HL-60/S4 treated with retinoic acid at 250 ng/mL for 4 days and 3 days (cell line): ENCODE measurements around the gene TBXT.
"Not testable (repeated sequence)": the region's sequence is repeated elsewhere in the genome, so short reads cannot be mapped to it uniquely, and the experiment has no call there.

ENCODE experiments used
- in situ Hi-C: fragments of 300-500 bp; cut with MboI; formaldehyde crosslinking; loops from 2 replicates; pipeline ENCODE4 v1.7.0; 2022; ENCODE audit warnings: low sequenced_read_pairs

Gene TBXT

DNA sequence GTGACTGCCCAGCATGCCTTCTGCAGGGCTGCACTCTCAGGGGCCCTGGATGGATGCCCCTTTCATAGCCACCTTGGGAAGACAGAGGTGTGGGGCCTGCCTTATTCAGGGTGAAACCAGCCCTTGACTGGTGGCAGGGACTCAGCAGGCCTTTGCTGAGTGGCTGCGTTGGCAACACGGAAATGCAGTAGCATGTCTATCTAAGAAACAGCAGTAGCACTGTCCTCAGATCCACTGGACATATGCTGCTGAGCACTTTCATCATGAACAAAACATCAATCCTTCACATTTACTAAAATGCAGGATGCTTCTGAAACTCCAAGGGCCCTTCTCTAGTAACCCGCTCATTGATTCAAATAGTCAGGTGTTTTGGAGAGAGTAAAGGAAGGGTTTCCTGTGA is 4.9 kb upstream of the TBXT start:
- in situ Hi-C loops = no loop called here

DNA sequence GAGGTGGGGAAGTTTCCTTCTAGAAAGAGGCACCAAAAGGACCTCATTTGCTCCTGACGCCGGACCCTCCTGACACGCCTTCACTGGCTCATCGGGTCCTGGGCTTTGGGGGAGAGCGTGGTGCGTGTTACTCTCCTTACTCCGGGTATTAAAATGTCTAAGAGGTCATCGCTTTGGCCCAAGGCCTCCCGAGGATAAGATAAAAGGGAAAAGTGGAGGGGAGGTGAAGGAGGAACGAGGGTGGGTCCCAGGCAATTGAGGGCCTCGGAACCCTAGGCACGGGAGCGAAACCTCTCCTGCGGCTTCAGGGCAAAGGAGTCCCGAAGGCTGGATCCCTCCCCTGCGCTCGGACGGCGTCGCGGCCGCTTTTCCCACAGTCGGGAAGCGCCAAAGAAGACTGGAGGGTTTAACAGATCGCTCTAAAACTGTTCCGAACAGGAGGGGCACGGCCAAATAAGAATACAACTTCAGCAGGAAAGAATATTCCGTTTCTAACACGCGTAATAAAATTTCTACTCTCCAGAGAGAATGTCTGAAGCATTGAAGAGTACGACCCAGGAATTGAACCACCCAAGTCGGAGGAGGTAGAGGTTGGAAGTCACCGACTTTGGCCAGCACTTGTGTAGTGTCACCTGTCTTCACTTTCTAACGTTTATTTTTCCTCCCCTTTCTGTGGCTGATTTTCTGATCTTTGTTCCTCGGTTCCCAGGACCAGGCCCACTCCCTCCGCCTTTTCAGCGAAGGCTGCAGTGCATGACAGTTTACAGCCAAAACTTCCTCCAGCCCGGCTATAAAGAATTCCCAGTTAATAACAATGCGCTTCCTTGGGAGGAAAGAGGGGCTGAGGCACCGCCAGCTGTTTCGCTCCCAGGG is 2.1 kb upstream of the TBXT start:
- in situ Hi-C loops = no loop called here

DNA sequence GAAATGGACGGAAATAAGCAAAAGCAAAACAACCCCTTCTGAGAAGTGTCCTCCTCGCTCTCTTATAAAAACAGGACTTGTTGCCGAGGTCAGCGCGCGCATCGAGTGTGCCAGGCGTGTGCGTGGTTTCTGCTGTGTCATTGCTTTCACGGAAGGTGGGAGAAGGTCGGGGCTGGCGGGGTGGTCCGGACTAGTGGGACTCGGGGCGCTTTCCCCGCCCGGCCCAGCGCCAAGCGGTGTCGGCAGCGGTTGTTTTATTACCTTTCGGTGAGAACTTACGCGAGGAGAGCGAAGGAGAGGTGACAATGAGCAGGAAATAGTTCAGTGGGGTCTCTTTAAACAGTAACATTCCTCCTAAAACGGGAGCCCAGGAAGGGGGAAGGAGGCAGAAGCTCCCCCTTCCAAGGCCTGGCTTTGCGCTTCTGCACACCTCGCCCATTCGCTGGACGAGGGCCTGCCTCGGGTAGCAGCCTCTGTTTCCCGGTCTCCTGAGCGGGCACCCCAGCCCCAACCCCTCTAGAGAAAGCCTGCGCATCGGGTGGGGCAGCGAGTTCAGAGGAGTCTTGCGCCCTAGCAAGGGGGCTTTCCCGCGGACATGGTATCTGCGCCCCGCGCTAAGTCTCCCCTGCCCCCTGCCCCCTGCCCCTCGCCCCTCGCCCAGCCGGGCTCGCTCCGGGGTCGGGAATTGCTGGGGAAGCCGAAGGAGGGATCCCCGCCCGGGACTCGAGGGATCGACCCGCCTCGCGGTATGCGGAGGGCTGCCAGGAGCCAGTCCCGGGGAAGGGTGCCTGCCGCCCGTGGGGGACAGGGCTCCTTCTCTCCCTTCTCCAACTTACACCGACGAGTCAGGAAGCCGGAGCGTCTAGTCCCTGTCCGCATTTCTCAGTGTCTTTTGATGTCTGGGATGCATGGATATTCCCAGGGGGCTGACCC is 1.2 kb upstream of the TBXT start:
- in situ Hi-C loops = no loop called here

DNA sequence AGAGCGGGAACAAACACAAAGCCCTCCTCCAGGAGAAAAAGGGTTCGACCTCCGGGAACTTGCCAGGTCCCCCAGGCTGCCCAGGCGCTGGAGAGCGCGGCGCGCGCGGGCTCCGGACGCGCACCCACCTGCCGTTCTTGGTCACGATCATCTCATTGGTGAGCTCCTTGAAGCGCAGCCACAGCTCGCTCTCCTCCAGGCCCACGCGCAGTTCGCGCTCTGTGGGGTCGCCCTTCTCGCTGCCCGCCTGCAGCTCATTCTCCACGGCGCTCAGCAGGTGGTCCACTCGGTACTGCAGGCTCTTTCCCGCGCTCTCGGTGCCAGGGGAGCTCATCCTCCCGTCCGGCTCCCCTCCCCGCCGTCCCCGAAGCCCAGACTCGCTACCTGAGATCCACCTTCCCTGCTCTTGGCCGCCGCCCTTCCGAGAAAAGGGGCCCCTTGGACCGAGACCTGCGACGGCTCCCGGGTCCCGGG is 356 bp downstream of the TBXT start:
- in situ Hi-C loops = no loop called here

DNA sequence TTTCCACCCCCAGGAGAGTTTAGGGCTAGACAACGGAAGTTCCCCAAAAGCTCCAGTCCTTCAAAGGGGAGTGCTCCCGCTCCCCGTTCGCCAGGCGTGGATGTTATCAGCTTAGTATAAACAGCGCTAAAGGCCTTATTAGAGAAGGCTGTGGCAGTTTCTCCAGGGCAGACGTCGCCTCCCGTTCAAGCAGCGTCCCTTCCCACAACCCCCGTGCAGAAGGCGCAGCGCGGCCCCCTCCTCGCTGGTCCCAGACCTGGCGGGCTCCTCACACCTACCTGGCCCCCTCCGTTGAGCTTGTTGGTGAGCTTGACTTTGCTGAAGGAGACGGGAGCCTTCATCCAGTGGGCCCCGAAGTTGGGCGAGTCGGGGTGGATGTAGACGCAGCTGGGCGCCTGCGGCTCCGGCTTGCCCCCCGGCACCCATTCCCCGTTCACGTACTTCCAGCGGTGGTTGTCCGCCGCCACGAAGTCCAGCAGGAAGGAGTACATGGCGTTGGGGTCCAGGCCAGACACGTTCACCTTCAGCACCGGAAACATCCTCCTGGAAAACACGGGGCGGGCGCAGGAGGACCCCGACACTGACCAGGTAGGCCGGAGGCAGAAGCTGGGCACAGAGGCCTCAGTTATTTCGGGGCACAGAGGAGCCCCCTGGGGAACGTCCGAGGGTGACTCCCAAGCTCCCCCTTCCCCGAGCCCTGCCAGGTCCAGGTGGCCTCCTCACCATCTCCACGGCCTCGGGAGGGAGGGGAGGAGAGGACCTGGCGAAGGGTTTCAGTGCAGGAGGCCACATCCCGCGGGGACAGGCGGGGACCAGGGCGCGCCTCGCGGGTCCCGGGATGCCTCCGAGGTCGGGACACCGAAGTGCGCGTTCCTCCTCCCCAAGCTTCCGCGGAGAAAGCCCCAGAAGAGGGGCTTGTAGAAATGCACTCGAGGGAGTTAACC is 1.1 kb downstream of the TBXT start:
- in situ Hi-C loops = no loop called here

DNA sequence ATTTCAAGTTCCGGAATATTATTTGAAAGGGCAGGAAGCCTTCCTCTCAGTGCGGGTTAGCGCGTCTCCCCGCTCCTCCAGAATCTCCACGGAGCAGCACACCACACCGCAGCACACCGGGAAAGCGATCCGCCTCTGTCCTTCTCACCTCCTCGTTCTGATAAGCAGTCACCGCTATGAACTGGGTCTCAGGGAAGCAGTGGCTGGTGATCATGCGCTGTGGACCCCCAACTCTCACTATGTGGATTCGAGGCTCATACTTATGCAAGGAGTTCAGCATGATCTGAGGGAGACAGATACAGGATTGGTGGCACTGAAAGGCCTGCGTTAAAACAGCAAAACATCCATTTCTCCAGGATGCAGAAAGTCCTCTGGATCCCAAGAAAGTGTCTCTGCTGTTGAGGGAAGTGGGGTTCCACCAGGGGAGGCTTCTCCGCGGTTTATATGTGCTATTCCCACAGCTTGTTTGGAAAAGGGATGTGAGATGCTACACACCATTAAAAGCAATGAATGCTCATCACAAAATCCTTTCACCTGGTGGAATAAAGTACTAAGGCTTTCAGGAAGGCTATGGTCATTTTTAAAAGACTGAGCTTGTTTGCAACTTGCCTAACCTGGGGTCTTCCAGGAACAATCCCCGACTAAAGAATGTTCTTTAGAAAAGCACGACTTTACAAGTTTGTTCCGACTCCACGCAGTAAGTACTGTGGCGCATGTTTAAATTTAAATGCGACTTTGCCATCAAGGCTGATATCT is 1.9 kb downstream of the TBXT start:
- in situ Hi-C loops = no loop called here

DNA sequence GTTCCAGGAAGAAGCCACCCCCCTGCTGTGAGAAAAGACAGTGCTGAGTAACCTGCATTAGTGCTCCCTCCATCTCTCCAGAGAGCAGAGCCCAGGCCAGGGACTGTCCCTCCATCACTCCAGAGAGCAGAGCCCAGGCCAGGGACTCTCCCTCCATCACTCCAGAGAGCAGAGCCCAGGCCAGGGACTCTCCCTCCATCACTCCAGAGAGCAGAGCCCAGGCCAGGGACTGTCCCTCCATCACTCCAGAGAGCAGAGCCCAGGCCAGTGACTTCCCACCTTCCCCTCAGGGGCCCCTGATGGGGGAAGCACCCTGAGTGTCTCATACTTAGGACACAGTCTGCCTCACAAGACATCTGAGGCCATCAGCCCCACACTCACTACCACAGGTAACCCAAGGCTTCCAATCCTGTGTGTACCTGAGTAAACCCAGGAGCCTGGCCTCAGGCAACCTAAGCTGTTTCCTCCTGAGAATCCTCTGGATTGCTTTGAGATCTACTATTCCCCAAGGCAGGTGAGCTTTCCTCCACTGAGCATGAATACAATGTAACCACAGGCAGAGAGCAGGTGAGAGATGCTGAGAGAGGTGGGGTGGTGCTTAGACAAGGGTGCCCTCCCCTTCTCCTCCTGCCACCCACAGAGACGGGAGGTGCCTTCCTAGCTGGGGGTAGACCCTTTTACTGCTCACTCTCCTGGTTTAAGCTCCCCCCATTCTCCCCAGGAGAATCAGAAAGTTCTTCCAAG is 4.9 kb downstream of the TBXT start:
- in situ Hi-C loops = no loop called here

DNA sequence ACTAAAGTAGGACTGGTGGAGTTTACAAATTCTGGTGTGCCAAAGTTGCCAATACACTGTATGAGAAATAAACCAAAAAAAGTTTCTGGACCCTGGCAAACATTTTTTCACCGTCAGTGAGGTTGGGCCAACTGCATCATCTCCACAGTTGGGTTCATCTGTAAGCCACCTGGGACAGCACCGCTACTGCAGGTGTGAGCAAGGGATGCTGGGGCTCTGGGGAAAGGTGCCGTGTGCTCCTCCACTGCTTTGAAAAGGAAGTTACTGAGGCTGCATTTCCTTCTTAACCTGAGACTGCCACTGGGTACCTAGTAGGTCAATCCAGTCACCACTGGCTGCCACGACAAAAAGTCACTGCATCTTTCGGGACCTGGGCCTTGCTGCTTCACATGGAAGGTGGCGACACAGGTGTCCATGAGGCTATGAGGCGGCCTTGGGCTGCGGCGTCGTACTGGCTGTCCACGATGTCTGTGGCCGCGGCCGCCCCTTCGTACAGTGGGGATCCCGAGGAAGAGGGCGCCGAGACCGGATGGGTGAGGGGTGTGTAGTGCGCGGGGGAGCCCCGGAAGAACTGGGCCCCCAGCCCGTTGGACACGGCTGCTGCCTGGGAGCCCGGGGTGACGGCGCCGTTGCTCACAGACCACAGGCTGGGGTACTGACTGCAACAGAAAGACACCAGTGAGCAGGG is 9.6 kb downstream of the TBXT start:
- in situ Hi-C loops = no loop called here

DNA sequence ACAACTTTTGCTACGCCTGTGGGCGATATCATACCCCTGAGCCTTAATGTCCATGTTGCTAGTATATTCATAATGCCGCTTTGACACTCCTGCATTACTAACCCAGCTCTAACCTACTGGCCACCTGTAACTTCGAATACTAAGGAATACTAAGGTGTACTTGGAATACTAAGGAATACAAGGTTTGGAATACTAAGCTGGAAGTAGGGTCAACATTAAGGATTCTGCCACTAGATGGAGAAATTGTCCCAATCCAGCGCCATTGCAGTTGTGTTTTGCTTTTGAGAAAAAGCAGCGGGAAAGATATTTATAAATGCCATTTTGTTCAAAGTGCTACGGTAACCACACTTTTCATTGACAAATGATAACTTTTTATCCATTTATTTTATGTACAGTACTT is 10.7 kb downstream of the TBXT start:
- in situ Hi-C loops = no loop called here

DNA sequence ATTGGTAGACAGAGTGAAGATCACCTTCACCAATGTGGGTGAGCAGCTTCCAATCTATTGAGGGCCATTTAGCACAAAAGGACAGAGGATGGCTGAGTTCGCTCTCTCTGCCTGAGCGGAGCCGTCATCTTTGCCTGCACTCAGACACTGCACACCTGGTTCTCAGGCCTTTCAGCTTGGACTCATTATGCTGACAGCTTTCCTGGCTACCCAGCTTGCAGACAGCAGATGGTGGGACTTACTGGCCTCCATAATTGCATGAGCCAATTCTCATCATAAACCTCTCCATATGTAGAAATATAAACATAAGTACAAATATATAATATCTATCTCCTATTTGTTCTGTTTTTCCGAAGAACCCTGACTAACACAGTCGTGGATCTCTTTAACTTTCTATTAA is 13.7 kb downstream of the TBXT start:
- in situ Hi-C loops = no loop called here

DNA sequence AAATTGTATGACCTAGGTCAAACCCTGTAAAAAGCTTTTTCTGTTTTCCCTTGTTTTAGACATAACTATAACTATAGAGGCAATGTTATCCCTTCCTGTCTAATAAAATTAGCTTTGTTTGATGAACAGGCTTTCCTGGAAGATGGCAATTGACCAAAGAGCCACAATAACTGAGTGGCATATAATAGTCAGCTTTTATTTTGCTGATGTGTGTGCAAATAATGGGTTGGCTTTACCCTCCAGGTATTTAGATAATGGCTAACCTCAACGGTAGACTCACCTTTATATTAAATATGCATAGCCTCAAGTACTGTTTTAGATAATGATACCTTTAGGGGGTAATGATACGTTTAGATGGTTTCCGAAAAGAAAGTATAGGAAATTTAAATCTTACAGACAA is 15.0 kb downstream of the TBXT start:
- in situ Hi-C loops = no loop called here

DNA sequence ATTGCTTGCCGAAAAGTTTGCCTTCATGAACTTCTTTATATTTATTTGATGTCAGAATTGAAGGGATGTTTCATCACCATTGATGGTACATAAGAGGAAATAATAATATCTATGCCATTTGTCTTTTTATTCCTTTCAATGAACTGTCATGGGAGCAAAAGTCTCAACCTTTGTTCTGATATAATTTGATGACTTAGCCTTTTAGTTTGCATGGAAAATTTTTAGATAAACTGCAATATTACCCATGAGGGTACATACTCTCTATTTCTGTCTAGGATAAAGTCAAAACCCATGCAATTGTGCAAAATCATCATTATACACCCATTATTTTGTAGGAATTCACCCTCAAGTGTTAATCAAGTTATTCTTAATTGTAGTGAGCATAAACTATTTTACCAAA is 15.9 kb downstream of the TBXT start:
- in situ Hi-C loops = no loop called here

DNA sequence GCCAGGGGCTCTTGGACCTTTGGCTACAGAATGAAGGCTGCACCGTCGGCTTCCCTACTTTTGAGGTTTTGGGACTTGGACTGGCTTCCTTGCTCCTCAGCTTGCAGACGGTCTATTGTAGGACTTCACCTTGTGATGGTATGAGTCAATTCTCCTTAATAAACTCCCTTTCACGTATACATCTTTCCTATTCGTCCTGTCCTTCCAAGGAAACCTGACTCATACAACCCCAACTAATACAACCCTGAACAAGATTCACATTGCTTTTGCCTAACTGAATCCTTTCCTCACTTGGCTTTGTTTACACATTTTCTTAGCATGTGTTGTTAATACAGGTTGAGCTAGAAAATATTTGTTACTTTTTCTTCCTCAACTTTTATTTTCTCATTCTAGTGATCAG is 21.9 kb downstream of the TBXT start:
- in situ Hi-C loops = no loop called here

DNA sequence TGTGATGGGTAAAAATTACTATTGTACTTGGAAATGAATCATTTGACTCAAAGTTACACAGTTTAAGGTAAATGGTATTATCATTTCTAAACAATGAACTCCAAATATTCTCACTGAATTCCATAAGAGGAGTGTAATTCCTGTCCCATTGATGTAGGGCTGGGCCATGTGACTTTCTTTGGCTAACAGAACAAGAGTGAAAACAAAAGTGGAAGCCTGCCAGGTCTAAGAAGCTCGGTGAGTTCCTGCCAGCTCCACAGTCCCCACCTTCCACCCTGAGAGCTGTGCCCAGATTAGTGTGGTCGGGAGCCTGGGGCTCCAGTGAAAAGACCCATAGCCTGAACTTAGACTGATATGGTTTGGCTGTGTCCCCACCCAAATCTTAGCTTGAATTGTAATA is 24.6 kb downstream of the TBXT start:
- in situ Hi-C loops = no loop called here

DNA sequence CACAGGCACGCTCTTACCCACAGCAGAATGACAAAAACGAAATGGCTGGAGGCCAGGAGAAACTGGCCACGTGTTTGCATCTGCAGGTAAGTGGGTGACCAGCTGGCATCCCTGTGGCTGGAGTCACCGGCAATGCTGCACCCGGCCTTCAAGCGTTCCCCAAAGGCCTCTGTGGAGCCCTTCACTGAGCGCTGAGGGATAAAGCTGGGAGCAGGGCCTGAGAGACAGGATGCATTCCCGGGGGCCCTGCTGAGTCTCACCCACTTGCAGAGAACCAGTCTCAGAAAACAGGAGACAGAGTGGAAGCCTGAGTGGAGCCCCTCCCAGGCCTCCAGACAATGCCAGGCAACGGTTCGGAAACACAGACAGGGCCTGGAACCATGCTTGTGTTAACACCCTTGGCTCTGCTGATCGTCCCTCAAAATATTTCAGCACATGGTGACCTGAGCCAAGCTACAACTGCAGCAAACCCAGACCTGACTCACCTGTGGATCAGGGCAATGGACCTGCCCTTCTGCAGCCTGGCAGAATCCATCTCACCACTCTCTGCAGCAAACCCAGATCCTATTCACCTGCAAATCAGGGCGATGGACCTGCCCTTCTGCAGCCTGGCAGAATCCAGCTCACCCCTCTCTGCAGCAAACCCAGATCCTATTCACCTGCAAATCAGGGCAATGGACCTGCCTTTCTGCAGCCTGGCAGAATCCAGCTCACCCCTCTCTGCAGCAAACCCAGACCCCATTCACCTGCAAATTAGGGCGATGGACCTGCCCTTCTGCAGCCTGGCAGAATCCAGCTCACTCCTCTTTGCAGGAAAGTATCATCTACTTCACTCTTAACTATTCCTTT is 39.8 kb downstream of the TBXT start:
- in situ Hi-C loops = no loop called here

DNA sequence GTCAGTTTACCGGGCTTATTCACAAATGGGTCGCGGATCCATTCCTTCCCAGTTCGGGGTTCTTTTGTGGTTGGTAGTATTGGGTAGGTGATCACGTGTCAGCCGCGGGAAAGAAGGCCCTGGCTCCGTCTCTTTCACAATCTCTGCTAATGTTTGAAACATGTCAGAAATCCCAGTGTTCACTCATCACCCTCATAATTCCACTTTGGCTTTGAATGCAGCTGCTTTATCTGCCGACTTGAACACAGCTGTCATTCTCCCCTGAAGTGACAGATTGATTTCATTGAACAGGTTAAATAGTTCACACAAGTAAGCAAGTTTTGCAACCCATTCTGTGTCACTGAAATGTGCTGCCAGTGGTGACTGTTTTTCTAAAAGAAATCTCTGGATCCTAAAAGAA is 44.5 kb downstream of the TBXT start:
- in situ Hi-C loops = not testable (repeated sequence)

DNA sequence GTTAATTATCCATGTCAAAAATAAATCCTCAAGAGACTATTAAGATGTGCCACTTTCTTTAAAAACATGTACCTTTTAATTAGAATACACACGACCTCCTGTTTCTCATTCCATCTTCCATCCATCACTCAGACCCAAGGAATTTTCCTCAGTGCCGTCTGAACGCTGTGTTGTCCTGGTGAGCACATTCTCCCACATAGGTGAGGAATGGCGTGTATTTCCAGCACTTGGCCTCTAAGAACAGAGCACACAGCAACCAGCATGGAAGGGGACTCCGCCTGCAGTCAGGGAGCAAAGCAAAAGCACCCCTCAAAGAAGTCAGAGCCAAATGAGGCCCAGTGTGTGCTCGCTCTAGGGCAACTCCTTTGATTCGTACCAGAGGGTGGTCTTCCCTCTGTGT is 45.9 kb downstream of the TBXT start:
- in situ Hi-C loops = no loop called here
